Measurements from ENCODE around the gene GALC. TPM values are rescaled to one million over a fixed set of nuclear protein-coding genes. Genes with fewer than 3 reads are reported as not detected.

The GALC gene
- polyA plus RNA-seq, 12 donors: 19.3 to 31.9 (median 25.2) TPM; not detected in 1

GRCh38 chr14:87961246-87961645 is 31.7 kb downstream of the GALC start:
- no peak for DNase-seq

- DNase-seq: no peak
Measured at GRCh38 chr14:87960013-87960787, 32.8 kb downstream of the GALC start.

- no peak for DNase-seq
Measured at GRCh38 chr14:87955501-87955900, 37.5 kb downstream of the GALC start.

GRCh38 chr14:87952307-87953094 is 40.5 kb downstream of the GALC start:
- no peak for DNase-seq

GRCh38 chr14:87944987-87945604 is 47.9 kb downstream of the GALC start:
- DNase-seq: peak; percentile 49

GRCh38 chr14:87940894-87941293 is 52.1 kb downstream of the GALC start:
- DNase-seq: no peak

GRCh38 chr14:87940382-87940781 is 52.6 kb downstream of the GALC start:
- no peak for DNase-seq

GRCh38 chr14:87935886-87936285 is 57.1 kb downstream of the GALC start:
- DNase-seq: no peak

- no peak for DNase-seq
Measured at GRCh38 chr14:87935081-87935828, 57.7 kb downstream of the GALC start.

- DNase-seq: no peak
Measured at GRCh38 chr14:87934185-87934584, 58.8 kb downstream of the GALC start.

- no peak for DNase-seq
Measured at GRCh38 chr14:87916886-87917275, 76.1 kb downstream of the GALC start.

GRCh38 chr14:87916103-87916885 is 76.7 kb downstream of the GALC start:
- DNase-seq: no peak

- DNase-seq: no peak
Measured at GRCh38 chr14:87908550-87908949, 84.4 kb downstream of the GALC start.

GRCh38 chr14:87901652-87902051 is 91.3 kb downstream of the GALC start:
- DNase-seq: no peak

GRCh38 chr14:87901236-87901635 is 91.7 kb downstream of the GALC start:
- no peak for DNase-seq

- no peak for DNase-seq
Measured at GRCh38 chr14:87899228-87899627, 93.8 kb downstream of the GALC start.

GRCh38 chr14:87898301-87898700 is 94.7 kb downstream of the GALC start:
- DNase-seq: no peak

- peak; percentile 75 for DNase-seq
Measured at GRCh38 chr14:87896393-87897380, 96.3 kb downstream of the GALC start.

GRCh38 chr14:87894920-87895319 is 98.1 kb downstream of the GALC start:
- no peak for DNase-seq

GRCh38 chr14:87892763-87893162 is 100.2 kb downstream of the GALC start:
- no peak for DNase-seq

Measured in muscle of arm (tissue), 12 donors.